Measurements from ENCODE around the gene KCTD16. TPM values are rescaled to one million over a fixed set of nuclear protein-coding genes. Genes with fewer than 3 reads are reported as not detected.

Gene KCTD16
- total RNA-seq, 1 donor from 2014 or later, result 5.6 TPM

DNA sequence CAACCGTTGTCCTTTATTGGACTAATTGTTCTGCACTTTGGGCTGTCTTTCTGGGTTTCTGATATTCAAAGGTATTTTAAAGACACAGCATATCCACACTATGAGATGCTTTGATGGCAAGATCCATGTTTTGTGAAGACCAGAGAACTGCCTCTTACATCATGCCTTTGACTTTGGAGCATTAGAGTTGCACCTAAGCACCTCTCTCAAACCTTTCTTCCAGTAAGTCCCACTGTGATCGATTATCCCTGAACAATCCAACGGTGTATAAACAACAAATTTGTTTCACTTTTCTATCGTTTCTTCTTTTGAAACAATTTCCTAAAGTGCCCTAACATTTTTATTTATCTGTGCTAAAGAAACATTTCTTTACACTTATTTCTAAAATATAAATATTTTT is 144.4 kb downstream of the KCTD16 start:
- H3K4me3 Mint-ChIP-seq (ENCODE audit: unreplicated experiment), result no peak overlapping the region
- H3K9me3 ChIP-seq (ENCODE audit: insufficient read depth, low read depth, low read length), result no peaks in the 10 kb centered on the region
- H3K79me2 ChIP-seq (ENCODE audit: insufficient read depth, low read length), result no peaks in the 10 kb centered on the region
- H3K27me3 Mint-ChIP-seq (ENCODE audit: low read depth, unreplicated experiment), result no peaks in the 10 kb centered on the region
- no peak overlapping the region for H3K9ac ChIP-seq (ENCODE audit: low read length)
- H3K27me3 ChIP-seq (ENCODE audit: insufficient read depth, low read length), result no peaks in the 10 kb centered on the region
- no peak overlapping the region for H3K27ac ChIP-seq (ENCODE audit: low read depth, low read length)
- no peaks in the 10 kb centered on the region for H3K4me1 ChIP-seq (ENCODE audit: insufficient read depth, low read length)
- H3K36me3 Mint-ChIP-seq (ENCODE audit: low read depth, unreplicated experiment), result no peaks in the 10 kb centered on the region
- no peaks in the 10 kb centered on the region for H3K4me1 Mint-ChIP-seq (ENCODE audit: low read depth, unreplicated experiment)
- no peak overlapping the region for H3K27ac Mint-ChIP-seq (ENCODE audit: unreplicated experiment)
- no peak for DNase-seq (ENCODE audit: low read depth)
- no peaks in the 10 kb centered on the region for H4K20me1 ChIP-seq (ENCODE audit: insufficient read depth, low read length)
- peaks cover 3% of the 10 kb centered on the region for H3K9me3 Mint-ChIP-seq (ENCODE audit: unreplicated experiment)
- FAIRE-seq, result no peak
- H3K4me2 ChIP-seq (ENCODE audit: low read length), result no peak overlapping the region
- no peak overlapping the region for H3K4me3 ChIP-seq (ENCODE audit: insufficient read depth, low read depth, low read length)
- no peak overlapping the region for H2AFZ ChIP-seq (ENCODE audit: low read depth, low read length)
- no peak for TF ChIP-seq EZH2 (IDR thresholded peaks at IDR 0.05; ENCODE audit: insufficient read depth, low read length)
- TF ChIP-seq, protein P1, sequence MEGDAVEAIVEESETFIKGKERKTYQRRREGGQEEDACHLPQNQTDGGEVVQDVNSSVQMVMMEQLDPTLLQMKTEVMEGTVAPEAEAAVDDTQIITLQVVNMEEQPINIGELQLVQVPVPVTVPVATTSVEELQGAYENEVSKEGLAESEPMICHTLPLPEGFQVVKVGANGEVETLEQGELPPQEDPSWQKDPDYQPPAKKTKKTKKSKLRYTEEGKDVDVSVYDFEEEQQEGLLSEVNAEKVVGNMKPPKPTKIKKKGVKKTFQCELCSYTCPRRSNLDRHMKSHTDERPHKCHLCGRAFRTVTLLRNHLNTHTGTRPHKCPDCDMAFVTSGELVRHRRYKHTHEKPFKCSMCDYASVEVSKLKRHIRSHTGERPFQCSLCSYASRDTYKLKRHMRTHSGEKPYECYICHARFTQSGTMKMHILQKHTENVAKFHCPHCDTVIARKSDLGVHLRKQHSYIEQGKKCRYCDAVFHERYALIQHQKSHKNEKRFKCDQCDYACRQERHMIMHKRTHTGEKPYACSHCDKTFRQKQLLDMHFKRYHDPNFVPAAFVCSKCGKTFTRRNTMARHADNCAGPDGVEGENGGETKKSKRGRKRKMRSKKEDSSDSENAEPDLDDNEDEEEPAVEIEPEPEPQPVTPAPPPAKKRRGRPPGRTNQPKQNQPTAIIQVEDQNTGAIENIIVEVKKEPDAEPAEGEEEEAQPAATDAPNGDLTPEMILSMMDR (IDR thresholded peaks at IDR 0.05; ENCODE audit: insufficient read depth, low read depth, low read length), result no peak
- H3K36me3 ChIP-seq (ENCODE audit: insufficient read depth, low read length), result no peaks in the 10 kb centered on the region

DNA sequence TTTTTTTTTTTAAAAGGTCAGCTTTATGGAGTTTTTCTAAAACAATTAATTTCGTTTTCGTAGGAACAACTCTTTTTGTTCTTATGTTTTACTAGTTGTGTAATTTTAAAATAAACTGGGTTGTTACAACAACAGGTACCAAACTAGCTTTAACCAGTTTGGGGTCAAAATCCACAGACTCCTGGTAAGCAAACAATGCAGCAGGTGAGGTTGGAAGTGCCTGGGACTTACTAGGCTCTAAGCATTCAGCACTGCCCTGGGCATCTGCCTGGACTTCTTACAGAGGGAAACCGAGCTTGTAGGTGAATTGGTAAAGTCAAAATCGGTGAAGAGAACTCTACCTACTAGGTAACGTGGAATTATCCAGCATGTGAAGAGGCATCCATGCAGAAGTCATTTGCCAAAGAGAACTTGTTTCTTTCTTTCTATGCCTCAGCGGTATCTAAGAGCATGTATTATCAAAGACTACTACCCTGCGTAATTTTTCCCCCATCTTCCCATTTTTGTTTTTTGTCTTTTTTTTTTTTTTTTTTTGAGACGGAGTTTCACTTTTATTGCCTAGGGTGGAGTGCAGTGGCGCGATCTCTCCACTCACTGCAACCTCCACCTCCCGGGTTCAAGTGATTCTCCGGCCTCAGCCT is 145.4 kb downstream of the KCTD16 start:
- no peak overlapping the region for H3K27ac Mint-ChIP-seq (ENCODE audit: unreplicated experiment)

DNA sequence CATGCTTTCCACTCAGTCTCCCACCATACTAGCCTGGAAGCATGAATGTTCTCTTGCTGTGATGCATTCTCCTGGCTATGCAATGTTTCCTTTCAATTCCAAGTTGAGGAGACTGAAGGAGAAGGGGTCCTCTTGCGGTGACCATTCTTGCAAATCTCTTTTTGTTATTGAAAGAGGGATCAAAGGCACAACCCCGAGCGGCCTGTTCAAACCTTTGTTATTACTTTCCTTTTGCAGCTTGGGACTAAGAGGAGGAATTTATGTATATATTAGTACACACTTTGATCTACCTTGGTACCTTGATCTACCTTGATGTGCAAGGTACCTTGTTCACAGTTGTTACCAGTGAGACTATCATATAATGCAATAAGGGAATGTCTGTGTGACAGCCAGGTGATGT is 147.3 kb downstream of the KCTD16 start:
- H3K4me1 ChIP-seq (ENCODE audit: insufficient read depth, low read length), result no peaks in the 10 kb centered on the region
- no peak overlapping the region for H3K27ac ChIP-seq (ENCODE audit: low read depth, low read length)
- TF ChIP-seq EZH2 (IDR thresholded peaks at IDR 0.05; ENCODE audit: insufficient read depth, low read length), result no peak
- TF ChIP-seq, protein P1 (IDR thresholded peaks at IDR 0.05; ENCODE audit: insufficient read depth, low read depth, low read length), result no peak
- DNase-seq (ENCODE audit: low read depth) (no peak), FAIRE-seq (no peak)
- H3K4me1 Mint-ChIP-seq (ENCODE audit: low read depth, unreplicated experiment), result no peaks in the 10 kb centered on the region
- no peak overlapping the region for H3K4me3 ChIP-seq (ENCODE audit: insufficient read depth, low read depth, low read length)
- H3K9me3 Mint-ChIP-seq (ENCODE audit: unreplicated experiment), result peaks cover 3% of the 10 kb centered on the region
- no peaks in the 10 kb centered on the region for H4K20me1 ChIP-seq (ENCODE audit: insufficient read depth, low read length)
- H2AFZ ChIP-seq (ENCODE audit: low read depth, low read length), result no peak overlapping the region
- no peaks in the 10 kb centered on the region for H3K36me3 ChIP-seq (ENCODE audit: insufficient read depth, low read length)
- no peak overlapping the region for H3K4me2 ChIP-seq (ENCODE audit: low read length)
- H3K9me3 ChIP-seq (ENCODE audit: insufficient read depth, low read depth, low read length), result no peaks in the 10 kb centered on the region
- H3K79me2 ChIP-seq (ENCODE audit: insufficient read depth, low read length), result no peaks in the 10 kb centered on the region
- H3K9ac ChIP-seq (ENCODE audit: low read length), result no peak overlapping the region
- H3K27me3 ChIP-seq (ENCODE audit: insufficient read depth, low read length), result no peaks in the 10 kb centered on the region
- H3K36me3 Mint-ChIP-seq (ENCODE audit: low read depth, unreplicated experiment), result no peaks in the 10 kb centered on the region
- no peaks in the 10 kb centered on the region for H3K27me3 Mint-ChIP-seq (ENCODE audit: low read depth, unreplicated experiment)
- H3K4me3 Mint-ChIP-seq (ENCODE audit: unreplicated experiment), result no peak overlapping the region
- H3K27ac Mint-ChIP-seq (ENCODE audit: unreplicated experiment), result no peak overlapping the region

More for the DNA sequence above, 145.4 kb downstream of the KCTD16 start:
- Mint-ChIP-seq H3K4me3 (ENCODE audit: unreplicated experiment) (no peak overlapping the region), H3K27me3 (ENCODE audit: low read depth, unreplicated experiment) (no peaks in the 10 kb centered on the region), H3K4me1 (ENCODE audit: low read depth, unreplicated experiment) (no peaks in the 10 kb centered on the region), H3K36me3 (ENCODE audit: low read depth, unreplicated experiment) (no peaks in the 10 kb centered on the region), H3K9me3 (ENCODE audit: unreplicated experiment) (peaks cover 3% of the 10 kb centered on the region)
- no peak overlapping the region for H3K4me3 ChIP-seq (ENCODE audit: insufficient read depth, low read depth, low read length)
- no peak for DNase-seq (ENCODE audit: low read depth)
- H4K20me1 ChIP-seq (ENCODE audit: insufficient read depth, low read length), result no peaks in the 10 kb centered on the region
- TF ChIP-seq, protein P1 (IDR thresholded peaks at IDR 0.05; ENCODE audit: insufficient read depth, low read depth, low read length), result no peak
- TF ChIP-seq EZH2 (IDR thresholded peaks at IDR 0.05; ENCODE audit: insufficient read depth, low read length), result no peak
- no peak overlapping the region for H3K4me2 ChIP-seq (ENCODE audit: low read length)
- no peak overlapping the region for H2AFZ ChIP-seq (ENCODE audit: low read depth, low read length)
- H3K27me3 ChIP-seq (ENCODE audit: insufficient read depth, low read length), result no peaks in the 10 kb centered on the region
- H3K4me1 ChIP-seq (ENCODE audit: insufficient read depth, low read length), result no peaks in the 10 kb centered on the region
- H3K9ac ChIP-seq (ENCODE audit: low read length), result no peak overlapping the region
- no peaks in the 10 kb centered on the region for H3K36me3 ChIP-seq (ENCODE audit: insufficient read depth, low read length)
- H3K27ac ChIP-seq (ENCODE audit: low read depth, low read length), result no peak overlapping the region
- H3K79me2 ChIP-seq (ENCODE audit: insufficient read depth, low read length), result no peaks in the 10 kb centered on the region
- FAIRE-seq, result no peak
- no peaks in the 10 kb centered on the region for H3K9me3 ChIP-seq (ENCODE audit: insufficient read depth, low read depth, low read length)
